DMS153 (cell line): ENCODE measurements around the gene MAGED2.
"Not testable (repeated sequence)": the region's sequence is repeated elsewhere in the genome, so short reads cannot be mapped to it uniquely, and the experiment has no call there.

ENCODE experiments used
- DNase-seq: peaks from one replicate; lab custom pipeline; 2025; lab: John Stamatoyannopoulos, UW

The MAGED2 gene, protein sequence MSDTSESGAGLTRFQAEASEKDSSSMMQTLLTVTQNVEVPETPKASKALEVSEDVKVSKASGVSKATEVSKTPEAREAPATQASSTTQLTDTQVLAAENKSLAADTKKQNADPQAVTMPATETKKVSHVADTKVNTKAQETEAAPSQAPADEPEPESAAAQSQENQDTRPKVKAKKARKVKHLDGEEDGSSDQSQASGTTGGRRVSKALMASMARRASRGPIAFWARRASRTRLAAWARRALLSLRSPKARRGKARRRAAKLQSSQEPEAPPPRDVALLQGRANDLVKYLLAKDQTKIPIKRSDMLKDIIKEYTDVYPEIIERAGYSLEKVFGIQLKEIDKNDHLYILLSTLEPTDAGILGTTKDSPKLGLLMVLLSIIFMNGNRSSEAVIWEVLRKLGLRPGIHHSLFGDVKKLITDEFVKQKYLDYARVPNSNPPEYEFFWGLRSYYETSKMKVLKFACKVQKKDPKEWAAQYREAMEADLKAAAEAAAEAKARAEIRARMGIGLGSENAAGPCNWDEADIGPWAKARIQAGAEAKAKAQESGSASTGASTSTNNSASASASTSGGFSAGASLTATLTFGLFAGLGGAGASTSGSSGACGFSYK

DNA sequence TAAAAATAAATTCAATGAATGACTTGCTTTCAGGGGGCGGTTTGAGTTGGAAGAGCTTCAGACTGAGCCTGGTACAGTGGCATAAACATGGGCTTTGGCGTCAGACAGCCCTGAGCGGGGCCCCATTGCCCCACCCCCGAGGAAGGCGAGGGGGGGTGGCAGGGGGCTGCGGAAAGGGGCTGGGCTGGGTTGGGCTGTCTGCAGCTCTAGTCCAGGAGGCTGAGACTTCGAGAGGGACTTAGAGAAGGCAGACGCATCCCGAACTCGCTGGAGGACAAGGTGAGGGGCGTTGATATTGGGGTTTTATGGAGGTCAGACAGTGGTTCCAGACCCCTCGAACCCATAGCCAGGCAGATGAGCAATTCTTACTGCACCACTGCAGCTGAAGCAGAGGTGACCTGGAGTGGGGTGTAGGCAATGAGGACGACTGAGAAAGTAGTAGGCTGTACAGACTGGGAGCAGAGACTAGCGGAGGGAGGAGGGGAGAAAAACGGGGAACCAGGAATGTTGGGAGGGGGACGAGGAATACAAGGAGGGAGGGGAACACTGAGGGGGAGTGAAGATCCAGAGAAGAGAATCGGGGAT, at the start of gene MAGED2:
Gene MAGED2, plus strand, starts transcription at position 222 of the 585 bp plus-strand sequence. CDS start 1,587 bp downstream, outside the sequence.
- DNase-seq, result no peak

DNA sequence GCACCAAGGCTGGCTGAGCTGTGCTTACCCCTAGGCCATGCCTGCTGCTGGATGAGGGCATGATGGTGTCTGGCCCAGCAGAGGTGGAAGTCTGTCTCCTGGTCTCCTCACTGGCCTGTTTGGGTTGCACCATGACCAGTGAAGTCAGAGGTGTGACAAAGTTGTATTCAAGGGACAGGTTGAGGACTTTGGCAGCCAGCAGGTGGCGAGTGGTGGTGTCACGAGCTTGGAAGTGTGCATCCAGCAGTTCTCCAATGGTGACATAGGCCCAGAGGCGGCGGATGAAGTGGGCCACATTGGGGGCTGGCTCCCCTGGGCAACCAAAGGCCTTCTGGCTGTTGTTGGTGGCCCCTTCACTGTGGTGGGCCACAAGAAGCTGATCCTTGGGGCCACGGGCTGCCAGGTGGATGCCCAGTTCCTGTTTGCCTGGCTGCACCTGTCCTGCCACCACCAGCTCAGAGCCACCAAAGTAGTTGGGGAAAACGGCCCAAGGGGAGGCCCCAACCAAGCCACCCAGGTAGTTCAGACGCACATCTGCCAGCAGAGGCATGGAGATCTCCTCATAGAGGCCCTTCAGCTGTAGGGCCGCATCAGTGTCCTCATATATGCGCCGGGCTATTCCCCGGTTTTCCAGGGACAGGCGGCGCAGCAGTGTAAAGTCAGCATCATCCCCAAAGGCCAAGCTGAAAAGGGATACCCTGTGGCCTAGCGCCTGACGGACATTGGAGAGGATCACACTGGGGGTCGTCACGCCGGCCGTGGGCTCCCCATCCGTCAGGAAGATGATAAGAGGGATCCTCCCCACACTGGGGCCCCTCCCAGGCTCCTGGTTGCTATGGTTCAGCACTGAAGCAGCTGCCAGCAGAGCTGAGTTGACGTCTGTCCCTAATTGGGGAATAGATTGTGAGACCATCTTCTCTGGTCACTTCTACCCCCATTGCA, 49.2 kb upstream of the MAGED2 start:
- DNase-seq, result no peak

DNA sequence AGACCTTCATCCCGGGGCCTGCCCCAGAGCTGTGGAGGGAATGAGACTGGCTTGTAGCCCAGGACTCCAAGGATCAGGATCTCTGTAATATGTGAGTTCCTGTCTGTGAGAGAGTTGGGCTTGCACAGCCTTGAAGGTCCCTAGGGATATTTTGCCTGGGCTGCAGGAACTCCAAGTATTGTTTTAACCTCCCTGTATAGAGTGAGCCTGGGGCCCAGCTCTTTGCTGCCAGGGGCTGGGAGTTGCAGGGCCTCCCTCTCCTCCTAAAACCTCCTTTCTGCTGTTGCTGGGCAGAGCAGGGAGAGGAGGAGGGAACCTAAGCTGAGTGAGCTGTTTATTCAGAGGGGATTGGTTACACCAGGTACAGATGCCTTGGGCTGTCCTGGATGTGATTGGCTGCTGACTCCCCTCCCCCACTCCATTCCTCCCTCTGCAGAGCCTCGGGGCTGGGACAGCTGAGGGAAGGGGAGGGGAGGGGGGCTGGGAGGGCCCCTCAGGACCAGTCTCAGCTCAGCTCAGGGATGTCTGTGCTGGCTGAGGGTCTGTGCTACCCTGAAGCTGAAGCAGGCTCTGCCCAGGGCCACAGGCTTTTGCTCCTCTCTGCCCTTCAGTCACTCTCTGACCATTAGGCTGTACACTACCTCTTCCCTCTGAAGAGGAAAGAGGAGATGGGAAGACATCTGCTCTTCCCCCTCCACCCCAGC, 33.0 kb upstream of the MAGED2 start:
- peak; percentile 18 for DNase-seq

DNA sequence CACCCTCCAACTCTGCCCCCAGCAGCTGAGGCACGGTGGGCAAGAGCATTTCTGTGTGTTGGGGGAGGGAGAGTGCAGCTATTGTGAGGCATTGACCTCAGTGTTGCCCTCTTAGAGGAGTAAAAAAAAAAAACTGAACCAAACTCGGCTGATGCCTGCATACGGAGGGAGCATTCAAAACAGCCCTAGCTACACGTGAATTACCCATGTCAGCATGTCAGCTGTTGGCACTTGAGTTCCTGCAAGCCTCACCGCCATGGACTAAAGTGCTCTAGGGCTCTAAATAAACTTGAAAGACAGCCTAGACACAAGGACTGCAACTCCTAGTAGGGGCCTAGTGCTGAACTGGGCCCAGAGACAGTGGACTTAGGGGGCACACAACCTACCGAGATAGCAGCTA, 31.5 kb upstream of the MAGED2 start:
- DNase-seq, result no peak

DNA sequence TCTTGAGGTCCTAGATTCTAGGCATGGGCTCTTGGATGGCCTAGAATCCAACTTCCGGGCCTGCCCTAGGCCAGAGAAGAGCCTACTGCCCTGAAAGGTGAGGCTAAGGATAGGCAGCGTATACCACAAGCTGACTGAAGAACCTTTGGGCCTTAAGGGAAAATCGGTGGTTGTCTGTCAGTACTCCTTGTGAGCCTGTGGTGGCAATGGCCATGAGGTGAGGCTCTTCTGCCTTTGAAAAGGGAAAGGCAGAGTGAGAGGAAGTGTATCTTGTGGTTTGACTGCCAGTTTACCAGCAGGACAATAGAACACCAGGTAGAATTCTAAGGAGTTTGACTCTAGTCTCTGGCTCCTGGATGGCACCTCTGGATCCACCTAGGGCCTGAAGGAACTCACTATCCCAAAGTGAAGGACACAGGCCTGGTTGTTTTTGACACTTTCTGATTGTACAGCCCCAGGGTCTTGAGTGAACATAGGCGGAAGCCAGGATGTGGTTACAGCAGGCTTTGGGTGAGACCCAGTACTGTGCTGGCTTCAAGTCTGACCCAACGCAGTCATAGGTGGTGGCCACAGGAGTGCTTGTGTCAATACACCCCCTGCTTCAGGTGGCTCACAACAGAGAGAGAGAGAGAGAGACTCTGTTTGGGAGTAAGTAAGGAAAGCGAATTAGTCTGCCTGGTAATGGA, 30.4 kb upstream of the MAGED2 start:
- no peak for DNase-seq

DNA sequence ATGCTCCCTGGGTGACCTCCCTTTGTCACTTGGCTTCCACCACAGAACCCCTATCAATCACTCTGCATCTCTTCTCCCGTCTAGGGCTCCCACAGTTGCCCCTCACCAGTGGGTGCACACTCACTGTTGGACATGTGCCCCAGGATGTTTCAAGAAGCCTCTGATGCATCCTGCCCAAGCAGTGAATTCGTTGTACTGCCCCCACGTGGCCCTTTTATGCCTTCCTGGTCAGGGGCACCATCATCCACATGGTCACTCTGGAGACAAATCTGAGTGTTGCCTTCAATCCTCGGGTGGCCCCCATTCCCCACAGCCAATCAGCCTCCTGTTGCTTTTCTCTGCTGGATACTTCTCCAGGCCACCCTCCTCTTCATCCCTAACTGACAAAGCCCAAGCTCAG, 21.6 kb upstream of the MAGED2 start:
- DNase-seq, result no peak

DNA sequence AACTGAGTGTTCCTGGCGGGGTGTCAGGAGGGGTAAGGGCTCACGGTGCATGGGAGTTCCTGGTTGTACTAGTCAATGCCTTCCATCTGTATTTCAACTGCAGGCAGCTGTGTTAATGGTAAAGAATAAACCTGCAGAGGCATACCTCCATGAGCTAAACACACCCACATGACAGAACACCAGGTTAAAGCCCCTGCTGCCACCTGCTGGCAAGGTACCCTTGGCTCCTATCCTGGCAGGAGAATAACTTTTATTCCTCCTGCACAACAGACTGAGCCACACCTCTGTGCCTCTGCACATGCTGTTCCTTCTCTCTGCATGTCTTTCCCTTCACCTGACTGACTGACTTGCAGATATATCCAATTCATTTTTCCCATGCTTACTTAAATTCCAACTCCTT, 20.6 kb upstream of the MAGED2 start:
- DNase-seq, result no peak

DNA sequence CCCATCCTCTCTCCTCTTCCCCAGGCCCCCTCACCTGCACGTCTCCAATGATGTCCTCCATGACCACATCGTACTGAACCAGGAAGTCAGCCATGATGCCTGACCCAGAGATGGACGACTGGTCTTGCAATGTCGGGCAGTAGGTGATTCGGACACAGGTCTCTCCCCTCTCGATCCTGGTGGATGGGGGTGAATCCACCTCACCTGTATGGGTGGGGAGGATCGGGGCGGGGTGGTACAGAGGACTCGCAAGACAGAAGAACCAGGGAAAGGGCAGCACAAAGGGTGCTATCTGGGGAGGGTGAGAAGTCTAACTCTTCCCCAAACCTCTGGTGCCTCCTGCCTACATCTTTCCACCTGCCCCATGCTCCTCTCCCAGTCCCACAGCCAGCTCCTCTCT, 19.1 kb upstream of the MAGED2 start:
- DNase-seq, result no peak

DNA sequence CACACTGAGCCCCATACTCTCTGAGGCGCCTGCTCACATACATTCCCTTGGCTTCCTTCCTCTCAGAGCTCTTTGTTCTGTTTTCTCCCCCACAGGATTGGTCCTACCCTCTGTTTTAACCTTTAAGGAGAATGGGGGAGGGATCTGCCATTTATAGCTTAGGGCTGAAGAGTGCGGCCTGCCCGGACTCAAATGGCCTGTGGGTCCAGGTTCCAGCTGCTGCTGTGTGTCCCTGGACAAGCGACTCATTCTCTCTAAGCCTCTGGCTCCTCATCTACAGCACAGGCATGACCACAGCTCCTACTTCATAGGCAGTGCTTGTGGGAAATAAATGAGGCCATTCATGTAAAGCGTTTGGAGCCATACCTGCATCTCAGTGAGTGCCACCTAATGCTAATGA, 18.1 kb upstream of the MAGED2 start:
- DNase-seq, result not testable (repeated sequence)

DNA sequence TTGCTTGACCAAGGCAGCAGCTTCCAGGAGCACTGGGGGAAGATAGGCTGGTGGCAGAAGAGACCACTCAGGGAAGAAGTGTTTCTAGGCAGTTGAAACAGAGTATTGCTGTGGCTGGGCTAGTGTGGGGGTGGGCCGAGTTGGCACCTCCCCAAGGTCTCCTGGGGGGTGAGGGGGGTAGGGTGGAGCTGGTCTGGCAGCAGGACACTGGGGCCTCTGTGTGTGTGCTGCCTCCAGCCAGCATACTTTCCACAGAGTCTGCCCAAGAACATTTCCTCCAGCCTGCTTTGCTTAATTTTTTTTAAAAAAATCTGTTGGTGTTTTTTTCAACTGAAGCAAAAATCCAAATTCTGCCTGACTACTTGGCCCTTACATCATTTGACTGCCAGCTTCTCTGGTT, 13.5 kb upstream of the MAGED2 start:
- DNase-seq, result no peak

DNA sequence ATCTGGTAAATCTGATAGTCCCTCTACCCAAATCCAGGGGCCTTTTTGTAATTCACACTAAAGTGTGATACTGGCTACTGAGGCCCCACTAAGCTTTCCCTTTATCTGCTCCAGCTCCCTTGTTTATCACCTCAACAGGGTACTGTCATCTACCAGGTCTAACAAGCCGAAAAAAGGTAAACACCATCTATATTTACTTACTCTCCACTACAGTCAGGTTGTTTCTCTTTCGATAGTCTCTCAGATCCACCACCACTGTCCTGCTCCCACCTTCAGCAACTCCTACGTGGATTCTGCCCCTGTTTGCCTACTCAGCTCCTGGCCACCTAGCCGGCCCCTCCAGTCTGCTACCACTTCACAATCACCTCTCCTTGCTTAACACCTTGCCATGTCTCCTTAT, 12.8 kb upstream of the MAGED2 start:
- DNase-seq, result no peak

DNA sequence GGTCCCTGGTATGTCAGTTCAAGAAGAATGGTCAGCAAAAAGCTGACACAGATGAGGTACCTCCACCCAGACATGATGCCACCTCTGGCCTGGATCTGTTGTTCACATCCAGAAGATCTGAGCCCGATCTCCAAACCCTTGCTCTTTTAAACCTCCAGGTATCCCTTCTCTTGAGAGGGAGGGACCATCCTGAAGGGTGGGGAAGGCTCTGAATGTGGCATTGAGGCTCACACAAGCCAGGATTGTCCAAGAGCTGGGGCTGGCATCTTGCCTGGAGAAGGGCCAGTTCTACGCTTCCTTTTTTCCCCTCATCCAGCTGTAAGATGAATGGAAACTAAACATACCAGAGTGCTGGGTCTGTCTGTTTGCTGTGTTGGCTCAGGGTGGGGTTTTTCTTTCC, 9.4 kb upstream of the MAGED2 start, which contains the start of gene ITIH6:
Gene ITIH6, minus strand, starts transcription at position 119 of the 400 bp plus-strand sequence. Its CDS starts 45 bp downstream, at position 74.
- no peak for DNase-seq

DNA sequence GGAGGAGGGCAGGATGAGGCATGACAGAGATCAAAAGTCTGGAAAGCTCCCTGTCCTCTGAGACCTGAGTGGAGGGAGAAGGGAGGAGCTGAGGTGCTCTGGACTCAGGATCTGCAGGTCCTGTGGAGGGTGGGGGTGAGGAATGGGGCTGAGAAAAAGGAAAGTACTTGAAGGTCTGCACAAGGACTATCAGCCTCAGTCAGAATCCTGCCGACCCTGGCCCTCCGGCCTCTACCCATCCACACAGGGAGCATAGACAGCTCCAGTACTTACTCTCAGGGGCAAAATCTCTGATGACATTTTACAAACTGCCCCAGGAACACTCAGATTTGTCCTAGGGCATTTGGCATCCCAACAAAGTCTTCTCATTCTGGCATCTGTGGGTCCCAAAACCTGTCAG, 8.5 kb upstream of the MAGED2 start:
- no peak for DNase-seq

DNA sequence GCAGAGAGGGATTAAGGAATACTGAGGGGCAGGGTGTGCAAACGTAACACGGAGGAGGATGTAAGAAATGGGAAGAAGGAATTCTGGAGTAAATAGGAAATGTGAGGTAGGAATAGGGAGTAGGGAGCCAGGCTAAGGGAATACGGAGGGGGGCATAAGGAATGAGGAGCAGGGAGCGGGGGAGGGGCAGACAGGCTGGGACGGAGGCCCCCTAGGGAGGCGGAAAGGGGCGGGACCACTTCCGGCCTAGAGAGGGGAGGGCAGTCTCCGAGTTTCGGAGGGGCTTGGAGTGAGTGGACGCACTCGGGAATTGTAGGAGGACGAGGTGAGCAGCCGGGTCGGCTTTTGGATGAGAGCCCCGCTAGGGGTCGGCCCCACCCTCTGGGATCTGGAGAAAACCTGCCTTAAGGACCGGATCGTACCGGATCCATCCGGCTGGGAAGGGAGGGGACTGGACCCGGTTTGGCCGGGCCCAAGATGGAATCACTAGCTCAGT, 612 bp downstream of the MAGED2 start:
- peak; percentile 35 for DNase-seq

DNA sequence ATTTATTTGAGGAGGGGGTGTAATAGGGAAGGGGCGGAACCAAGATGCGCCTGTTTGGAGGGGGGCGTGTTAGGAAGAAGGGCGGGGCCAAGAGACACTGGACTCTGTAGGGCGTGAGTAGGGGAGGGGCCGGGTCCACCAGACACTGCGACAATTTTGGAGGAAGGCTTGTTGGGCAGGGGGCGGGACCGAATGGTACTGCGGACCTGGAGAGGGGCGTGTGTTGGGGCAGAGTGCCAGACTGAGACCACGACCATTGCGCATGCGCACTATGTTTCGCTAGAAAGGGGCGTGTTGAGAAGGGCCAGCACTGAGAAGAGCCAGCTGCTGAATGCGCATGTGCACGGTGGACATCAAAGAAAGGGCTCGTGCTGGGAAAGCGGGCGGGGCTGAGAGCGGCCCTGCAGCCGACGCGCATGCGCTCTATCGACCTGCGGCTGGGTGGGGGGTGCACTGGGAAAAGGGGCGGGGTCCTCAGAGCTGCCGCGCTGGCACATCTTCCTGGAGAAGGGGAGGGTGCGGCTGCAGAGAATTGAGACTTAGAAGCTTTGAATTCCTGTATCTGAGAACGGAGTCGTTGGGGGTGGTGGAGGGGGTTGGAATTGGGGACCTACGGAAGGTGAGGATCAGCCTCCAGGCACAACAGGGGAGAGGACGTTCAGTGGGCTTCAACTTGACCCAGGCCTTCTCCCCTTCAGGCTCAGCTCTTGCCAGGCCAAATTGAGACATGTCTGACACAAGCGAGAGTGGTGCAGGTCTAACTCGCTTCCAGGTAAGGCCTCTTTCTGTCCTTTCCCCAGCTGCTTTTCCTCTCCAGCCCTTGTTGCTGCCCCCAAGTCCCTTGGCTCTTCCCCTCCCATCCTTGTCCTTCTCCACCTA, 1.3 kb downstream of the MAGED2 start:
- DNase-seq, result peak; percentile 93

DNA sequence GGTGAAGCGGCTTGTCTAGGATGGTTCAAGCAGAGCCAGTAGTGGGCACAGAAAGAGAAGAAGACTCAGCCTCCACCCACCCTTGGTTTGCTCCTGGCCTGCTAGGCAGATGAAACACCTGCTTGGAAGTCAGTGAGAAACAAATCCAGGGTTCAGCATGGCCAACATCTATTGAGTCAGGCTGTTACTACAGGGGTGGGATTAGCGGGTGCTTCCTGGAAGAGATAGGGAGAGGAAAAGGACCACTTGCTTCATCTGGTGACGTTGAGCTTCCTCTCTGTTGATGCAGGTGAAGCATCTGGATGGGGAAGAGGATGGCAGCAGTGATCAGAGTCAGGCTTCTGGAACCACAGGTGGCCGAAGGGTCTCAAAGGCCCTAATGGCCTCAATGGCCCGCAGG, 3.0 kb downstream of the MAGED2 start:
- no peak for DNase-seq

DNA sequence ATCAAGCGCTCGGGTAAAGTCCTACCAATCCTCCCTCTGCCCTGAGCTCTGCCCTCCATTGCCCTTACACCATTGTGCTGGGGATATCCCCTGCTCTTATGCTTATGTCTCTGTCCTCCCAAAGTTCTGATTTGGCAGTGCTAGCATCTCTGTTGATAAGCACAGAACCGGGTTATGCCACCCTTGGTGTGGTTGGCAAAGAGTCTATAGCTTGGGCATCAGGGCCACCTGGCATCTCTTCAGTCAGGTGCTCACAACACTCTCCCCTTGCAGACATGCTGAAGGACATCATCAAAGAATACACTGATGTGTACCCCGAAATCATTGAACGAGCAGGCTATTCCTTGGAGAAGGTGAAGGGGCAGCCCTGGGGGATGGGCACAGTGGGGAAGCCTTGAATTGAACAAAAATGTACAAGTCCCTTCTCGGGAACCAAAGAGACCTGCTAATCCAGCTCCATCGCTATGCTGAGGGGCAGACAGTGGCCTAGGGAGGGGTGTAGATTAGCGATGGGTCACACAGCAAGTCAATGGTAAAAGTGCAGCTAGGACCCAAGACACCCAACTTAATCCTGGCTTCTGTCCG, 3.8 kb downstream of the MAGED2 start:
- no peak for DNase-seq

DNA sequence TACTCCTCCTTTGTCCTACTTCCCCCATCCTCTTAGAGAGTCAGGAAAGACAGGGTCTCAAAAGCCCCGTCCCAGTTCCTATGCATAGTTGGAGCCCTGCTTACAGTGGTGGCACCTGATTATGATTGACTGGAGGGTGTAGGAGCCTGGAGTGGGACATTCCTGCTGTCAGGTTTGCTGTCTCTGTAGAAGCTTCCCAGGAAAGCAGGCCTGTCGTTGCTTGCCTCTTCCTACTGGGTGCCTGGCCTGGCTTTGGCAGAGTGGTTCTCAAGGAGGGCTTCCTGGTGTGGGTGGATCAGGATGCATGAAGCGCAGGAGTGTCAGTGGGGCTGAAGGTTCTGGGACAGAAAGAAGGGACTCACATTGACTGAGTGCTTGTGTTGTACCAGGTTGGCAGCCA, 4.8 kb downstream of the MAGED2 start:
- no peak for DNase-seq

DNA sequence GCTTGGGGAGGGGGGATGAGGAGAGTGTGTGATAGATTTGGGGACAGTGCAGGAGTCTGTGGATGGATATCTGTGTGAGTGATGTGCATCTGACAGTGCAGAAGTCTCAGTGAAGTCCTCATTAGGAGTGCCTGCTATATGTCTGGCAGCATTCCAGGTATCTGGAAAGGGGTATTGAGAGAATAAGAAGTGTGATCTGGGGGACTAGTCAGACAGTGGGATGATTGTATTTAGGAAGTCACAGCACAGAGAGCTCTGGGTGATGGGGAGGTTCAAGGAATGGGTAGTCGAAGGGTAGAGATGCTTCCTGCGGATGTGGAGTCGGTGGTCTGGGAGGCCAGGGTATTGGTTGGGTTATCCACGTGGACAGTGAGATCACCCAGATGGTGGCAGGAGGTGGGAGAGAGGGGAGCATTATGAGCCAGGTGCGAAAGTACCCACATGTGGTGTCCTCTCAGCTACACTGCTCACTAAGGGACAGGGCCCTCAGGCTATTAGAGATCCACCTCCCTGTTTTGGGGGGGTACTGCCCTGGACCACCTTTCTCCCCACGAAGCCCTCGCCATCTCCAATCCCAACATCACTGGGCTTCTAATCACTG, 9.8 kb downstream of the MAGED2 start:
- no peak for DNase-seq
